Nucleus accumbens (tissue), 56 donors: Measurements from ENCODE around the gene GABRA4.

Experiments
- DNase-seq, 56 donors: peaks; one replicate each; lab custom pipeline; 2025; lab: John Stamatoyannopoulos, UW

The GABRA4 gene

DNA sequence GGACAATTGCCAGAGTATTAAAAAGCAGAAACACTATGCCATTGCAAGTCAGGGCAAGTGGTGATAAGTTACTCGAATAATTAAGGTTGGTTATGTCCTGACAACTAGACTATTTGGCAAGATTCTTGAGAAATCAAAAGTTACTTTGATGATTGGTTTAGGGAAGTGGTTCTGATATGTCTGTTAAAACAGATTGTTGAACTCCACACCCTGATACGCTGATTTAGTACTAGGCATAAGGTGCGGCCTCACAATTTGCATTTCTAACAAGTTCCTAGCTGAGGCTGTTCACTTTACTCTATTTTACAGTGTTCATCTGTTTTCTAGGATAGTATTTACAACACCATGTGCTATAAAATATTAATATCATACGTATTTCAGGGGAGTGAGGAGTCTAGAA, 12.5 kb downstream of the GABRA4 start:
- DNase-seq: no peak

DNA sequence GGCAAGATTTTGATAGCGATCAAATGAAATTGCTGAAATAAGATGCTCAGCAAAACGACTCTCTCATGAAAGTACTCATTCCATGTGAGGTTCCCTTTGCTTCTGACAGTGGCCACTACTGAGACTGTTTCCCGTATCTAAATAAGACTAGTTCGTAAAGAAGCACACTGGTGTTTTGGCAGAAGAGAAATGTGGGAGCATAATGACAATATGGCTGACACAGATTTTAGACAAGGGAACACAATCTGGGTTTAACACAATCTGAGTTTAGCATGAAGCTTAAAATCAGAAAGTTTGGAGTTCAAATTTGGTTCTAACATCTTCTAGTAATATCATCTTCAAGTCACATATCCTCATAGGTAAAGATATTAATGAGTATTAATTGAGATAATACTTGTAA, 13.7 kb downstream of the GABRA4 start:
- no peak for DNase-seq

DNA sequence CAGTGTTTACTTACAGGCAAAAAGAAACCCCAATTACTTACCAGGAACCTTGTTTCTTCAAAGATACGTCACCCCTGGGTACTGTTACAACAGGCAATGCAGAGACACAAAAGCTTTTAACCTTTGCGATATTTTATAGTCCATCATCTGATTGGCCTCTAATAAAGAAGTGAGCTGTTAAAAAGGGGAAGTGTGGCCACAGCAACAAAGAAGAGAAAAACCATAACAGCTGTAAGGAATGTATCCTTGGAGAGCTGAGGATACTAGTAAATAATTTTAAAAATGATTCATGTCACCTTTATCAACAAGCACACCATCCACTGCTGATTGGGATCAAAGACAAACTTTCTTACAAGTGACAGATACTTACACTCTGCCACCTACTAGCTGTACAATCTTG, 14.1 kb downstream of the GABRA4 start:
- no peak for DNase-seq

DNA sequence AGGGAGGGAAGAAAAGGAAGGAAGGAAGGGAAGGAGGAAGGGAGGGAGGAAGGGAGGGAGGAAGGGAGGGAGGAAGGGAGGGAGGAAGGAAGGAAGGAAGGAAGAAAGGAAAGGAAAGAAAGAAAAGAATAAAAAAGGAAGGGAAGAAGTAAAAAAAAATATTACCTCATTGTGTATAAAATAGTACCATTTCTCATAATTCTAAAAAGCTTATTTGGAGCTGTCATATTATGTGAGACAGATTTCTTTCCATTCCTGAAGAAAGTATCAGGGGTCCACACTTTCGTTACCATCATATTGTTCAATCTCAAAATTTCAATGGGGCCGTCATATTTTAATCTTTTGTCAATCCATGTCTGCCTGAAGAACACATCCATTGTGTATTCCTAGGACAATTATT, 16.1 kb downstream of the GABRA4 start:
- DNase-seq: no peak

DNA sequence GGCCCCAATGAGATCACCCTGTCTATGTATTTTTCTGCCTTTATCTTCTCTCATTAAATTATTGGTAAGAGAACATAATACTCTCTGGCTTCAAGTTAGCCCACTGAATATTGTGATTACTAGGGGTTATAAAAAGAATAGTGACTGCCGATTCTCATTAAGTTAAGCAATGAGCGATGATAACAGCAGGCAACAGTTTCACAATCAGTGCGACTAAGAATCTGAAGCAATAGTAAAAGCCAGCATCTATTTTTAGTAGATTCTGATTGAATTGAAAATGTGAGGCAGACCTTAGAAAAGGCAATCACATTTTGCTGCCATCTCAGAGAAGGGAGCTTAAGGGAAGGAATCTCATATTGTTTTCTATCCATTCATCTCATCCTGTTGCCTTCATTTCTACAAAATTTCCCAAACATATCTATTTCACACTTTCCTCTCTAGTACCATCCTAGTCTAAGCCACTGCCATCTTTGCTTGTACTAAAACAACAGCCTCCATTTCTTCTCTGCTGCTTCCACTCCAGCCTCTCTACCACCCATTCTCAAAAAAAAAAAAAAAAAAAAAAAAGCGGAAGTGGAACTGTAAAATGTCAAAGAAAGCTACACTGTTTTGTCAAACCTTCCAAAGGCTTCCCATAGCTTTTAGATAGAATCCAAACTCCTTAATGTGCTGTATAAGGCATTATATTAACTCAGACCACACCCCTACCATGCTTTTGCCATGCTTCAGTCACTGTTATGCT, 17.4 kb downstream of the GABRA4 start:
- DNase-seq: no peak

DNA sequence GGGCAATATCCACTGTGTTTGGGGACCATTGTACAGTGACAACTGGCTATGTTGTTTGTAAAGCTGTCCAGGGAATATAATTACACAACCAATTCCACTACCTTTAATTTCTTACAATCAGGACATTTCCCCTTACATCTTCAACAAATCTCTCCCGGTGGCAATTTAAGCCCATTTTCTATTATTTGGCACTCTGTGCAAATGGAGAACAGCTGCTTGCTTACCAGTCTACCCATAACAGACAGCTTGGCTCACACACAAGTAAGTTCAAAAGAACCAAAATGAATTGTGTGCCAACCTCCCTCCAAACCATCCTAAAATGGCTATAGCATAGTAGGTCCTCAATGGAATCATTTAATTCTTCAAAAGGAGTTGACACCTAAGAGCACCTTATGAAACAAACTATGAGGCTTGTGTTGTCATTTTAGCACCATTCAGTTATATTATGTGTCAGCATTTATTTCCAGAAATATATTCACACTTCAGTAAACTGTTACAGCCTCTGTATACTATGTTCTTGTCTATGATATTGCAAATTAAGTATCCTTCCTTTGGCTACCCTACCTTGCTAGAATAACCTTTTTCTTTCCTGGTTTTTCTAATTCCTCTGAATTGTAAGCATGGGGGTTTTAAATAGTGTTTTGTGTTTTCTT, 18.4 kb downstream of the GABRA4 start:
- no peak for DNase-seq

DNA sequence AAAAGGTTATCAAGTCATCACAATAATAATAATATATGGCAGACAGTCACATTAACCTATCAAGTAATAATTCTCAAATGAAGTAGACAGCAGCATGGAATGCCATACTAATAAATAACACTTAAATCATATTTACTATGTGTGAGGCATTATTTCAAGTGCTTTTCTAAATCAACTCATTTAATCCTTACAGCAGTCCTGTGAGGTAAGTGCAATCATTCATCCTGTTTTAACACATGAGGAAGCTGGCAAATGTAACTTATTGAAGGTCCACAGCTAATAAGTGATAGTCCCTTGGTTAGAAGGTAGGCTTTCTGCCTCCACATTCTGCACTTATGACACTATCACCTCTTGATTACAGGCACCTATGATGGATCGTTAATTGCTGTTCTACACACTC, 24.5 kb downstream of the GABRA4 start:
- no peak for DNase-seq

DNA sequence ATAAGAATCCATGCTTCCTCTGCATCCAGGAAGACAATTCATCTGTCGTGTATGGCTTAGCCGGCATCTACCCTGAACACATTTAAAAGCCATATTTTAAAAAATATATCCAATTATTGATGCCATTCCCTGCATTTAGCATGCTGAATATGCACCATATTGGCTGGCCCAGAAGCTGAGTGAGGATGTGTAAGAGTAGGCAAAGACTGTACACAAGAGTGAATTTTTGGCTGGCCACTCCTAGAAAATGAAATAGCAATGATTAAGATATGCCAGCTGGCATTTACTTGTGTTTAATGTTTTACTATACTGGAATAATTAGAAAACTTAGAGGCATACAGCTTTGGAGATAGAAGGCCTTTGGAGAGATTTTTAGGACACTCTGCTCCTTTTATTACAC, 25.8 kb downstream of the GABRA4 start:
- DNase-seq: no peak

DNA sequence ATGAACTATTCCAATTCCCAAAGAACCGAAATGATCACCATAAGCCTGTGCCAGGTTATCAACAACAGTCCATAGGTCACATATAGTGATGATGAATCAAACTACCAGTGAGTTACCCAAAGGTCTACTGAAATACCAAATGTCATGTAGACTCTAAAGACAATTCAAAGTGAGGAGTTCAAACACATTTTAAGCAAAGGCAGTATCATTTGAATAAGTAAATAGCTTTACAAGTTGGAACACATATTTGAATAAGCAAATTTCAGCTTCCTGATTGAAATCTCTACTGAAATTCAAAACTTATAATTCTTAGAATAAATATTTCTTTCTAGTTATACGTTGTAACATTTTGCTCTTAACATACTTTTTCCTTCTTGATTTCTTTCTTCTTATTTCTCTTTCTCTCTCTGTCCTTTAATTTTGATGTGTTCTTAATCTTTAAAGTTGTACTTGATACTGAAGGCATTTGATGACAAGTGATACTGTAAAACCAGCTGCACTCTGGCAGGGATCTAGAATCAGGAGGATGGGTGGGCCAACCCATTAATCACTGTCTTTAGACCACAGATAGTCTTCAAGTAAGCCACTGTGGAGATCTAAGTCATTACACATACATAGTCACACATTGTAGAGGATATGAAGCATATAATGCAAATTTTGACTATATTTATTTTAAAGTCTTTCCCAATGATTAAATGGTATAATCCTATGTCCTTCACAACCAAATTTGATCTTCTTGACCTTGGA, 34.5 kb downstream of the GABRA4 start:
- DNase-seq: no peak

DNA sequence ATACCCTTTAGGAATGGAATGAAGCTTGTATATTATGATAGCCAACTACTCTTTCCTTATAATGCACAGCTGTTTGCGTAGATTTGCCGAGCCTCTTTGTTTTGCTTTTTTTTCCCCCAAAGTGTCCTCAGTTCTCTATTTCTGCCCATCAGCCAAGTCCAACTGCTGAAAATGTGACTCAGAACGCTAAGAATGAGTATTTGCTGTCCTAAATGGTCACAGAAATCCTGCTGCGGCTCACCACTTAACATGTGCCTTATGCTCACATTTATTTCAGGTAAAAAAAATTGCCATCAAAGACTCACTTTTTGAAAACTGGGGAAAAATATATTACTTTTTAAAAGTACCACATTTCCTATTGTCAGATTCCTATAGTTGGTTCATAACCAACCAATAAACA, 36.9 kb downstream of the GABRA4 start:
- no peak for DNase-seq

DNA sequence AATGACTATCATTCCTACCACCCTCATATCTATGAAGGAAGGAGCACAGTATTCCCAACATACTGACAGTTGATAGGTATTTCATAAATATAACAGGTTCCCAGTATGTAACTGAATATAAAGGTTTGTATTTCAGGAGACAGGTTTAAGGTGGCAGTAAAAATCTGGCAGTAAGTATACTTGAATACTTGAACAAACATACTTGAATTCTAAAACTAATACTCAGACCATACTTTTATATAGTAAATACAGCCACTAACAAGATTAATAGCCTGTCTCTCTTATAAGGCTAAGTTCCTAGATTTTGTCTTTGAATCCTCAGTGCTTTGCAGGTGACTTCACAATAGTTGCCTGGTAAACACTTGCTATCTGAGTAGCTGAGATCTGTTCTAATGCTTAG, 37.8 kb downstream of the GABRA4 start:
- no peak for DNase-seq

DNA sequence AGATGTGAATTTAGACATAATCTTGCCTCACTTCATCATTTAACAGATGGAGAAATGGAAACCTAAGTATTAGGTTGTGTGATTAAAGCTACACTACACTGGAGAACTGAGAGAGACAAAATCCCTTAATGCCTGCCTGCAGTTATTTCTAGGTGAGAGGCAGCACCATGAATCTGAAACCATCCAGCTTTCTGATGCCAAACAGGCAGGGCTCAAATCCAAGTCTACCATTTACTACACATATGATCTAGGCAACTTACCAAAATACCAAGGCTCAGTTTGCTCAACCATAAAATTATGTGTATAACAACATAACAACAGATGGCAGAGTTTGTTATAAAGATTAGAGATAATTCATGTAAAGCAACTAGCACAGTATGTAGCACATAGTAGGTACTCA, 38.7 kb downstream of the GABRA4 start:
- no peak for DNase-seq

DNA sequence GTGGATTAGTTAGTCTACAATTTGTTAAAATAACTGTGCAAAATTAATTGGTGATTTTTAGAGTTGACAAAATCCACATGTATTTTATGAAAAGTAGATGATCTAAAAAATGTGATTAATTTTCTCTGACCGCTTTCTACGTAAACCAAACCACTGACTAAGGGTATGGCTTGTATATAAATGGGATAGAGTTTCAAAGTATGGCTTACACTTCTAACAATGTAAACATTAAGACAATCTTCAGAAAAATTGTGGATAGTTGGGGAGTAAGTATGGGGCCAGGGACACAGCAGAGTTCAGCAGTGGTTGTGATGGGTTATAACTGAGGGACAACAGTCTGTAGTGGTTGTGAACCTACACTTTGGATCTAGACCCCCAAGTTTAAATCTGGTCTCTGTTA, 39.8 kb downstream of the GABRA4 start:
- DNase-seq: no peak

DNA sequence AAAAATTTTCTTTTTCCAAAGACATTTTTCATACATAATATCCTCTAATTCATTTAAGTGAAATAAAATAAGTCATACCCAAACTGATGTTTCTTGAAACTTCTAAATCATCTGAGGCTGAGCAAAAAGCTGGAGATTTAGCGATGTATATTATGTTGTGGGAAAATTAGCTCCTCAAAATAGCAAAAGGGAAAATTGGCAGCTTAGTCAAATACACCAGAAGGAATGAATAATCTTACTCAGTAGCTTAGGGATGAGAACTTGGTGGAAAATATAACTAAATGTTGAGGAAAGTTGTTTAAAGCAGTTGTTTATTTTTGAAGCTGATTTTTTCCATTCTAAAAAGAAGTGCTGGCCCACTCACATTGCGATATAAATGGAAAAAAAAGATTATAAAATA, 40.9 kb downstream of the GABRA4 start:
- no peak for DNase-seq

DNA sequence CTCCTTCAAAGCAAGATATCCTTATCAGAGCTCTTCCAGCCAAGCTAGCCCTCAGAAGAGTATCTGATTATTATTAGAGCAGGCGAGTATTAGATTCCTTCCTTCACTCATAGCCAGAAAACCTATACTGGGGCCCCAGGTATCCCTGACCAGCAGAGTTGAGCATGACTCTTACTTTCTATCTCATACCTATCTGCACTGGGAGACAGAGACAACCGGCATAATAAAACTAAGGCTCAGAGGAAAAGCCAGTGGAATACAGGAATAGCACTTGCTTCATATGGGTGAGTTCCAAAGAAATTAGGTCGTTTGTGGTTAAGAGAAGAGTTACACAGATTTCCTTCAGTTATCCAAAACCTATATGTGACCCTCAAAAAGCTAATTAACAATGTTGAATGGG, 42.6 kb downstream of the GABRA4 start:
- no peak for DNase-seq

DNA sequence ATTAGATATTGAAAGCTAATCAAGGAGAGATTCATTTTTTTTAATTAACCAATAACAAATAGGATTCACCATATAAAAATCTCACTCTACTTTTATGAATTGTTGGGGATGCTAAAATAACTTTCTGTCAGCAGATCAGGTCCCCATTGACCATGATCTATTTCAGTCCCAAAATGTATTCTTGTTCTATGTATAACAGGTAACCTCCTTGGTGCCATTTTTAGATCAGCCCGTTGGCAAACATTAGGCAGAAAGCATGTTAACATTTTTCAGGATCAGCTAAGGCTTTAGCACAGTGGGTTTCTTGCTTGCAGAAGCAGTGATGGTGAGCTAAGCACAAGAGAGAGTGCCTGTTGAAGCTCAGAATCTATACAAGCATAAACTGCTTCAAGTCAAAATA, 43.6 kb downstream of the GABRA4 start:
- DNase-seq: no peak

DNA sequence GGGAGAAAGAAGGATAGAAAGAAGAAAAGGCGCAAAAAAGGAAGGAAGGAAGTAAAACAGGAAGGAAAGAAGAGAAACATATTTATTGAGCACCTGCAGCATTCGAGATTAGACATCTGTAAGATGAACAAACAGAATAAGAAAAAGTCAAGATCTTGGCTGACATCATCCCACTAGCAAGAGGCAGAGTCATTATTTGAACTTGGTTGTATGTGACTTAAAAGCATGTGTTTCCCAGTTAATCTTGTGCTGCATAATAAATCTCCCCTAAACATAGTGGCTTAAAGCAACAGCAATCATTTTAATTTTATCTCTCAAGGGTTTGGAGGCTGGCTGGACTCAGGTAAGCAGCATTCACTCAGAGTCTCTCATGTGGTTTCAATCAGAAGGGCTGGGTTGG, 45.8 kb downstream of the GABRA4 start:
- DNase-seq: no peak

DNA sequence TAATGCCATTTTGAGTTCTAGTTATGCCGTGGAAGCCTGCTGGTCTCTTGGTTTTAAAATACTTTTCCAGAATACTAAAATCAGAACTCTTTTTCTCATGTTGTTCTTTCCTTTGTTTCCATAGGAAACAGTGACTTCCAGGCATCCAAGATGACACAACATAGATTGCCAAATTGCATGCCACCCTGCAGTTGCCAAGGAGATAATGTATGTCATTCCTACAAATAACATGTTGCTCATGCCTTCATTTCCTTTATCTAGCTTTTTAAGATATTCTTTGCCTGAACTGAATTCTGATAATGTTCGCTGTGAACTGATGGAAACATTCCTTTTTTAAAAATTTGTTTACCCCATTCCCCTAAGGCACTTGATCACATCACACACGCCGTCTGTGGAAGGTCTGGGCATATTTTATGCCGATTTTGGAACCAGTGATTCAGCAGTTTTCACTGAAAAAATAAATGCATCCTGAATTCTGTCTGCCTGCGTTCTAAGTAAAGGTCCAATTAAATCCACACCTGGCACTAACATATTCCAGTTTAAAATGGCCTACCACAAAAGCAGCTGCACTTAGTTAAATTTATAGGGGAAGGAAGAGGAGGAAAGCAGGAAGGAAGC, 46.4 kb downstream of the GABRA4 start:
- DNase-seq: peak in 2 of 56 donors; percentile 6 to 12

DNA sequence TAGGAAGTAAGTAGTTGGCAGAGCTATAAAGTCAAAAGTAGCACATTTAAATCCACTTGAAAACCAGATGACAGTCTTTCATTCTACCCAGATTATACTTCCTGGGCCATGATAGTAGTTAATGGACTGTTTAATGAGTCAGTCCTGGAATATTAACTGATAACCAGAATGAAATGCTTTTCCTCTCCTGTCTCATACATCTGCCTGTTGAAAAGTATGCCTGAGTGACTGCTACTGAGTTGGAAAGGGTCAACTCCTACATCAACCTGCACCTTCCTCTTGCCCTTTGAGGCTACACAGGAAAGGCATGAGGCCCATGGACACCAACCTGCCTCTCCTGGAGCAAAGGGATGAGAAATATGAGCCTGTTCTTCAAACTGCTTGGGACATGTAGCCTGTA, 48.3 kb downstream of the GABRA4 start:
- no peak for DNase-seq

DNA sequence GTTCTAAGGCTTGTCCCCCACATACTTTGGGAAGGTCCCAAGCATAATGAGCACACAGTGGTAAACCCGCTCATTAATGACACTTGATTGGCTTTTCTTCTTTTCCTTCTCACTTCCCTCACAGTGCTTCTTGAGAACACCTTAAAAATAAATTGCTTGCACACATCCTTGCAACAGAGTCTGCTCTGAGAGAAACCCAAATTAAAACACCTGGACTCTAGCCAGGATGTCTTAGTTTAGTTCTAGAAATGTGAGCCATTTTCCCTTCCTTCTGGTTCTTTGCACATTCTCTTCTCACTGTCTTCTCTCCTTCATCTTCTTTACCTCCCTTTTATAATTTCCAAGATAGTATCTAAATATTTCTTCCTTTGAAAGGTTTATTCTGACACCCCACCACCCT, 49.0 kb downstream of the GABRA4 start:
- DNase-seq: no peak

DNA sequence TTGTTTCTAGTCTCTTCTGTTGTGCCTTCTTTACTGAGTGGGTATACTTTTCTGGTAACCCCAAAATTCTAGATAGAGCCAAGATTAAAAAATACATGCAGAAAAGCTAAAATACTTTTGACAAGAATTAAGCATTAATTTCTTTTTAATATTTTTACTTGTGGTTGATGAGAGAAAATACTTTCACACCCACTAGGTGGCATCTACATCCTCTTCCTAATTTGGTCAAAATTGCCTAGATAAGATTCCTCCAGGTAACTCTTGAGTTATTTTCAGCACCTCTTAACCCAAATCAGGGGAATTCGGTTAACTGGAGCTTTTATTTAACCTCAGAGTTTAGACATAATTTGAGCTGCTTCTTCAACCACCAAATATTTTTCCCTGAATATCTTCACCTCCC, 55.9 kb downstream of the GABRA4 start:
- no peak for DNase-seq
